GM18951 (cell line): ENCODE results near the gene OR51B6.
"Not testable (repeated sequence)": the region's sequence is repeated elsewhere in the genome, so short reads cannot be mapped to it uniquely, and the experiment has no call there.

Experiments
- POLR2A ChIP-seq: IDR thresholded peaks from 4 replicates; pipeline ENCODE4 v1.6.1; 2011; ENCODE audit warnings: mild to moderate bottlenecking; ENCODE audit not compliant: insufficient read length, insufficient read depth; ENCODE audit errors: extremely low read depth
- in situ Hi-C: fragments of 300-500 bp; cut with MboI; formaldehyde crosslinking; loops from one replicate; pipeline ENCODE4 v1.12.0; 2022; ENCODE audit warnings: low sequenced_read_pairs, mixed read lengths, inconsistent platforms; ENCODE audit not compliant: unreplicated experiment

OR51B6 gene

GRCh38 chr11:5345831-5346230 is 5.5 kb upstream of the OR51B6 start:
- in situ Hi-C loops: no loop called here
- TF ChIP-seq POLR2A: no peak

DNA sequence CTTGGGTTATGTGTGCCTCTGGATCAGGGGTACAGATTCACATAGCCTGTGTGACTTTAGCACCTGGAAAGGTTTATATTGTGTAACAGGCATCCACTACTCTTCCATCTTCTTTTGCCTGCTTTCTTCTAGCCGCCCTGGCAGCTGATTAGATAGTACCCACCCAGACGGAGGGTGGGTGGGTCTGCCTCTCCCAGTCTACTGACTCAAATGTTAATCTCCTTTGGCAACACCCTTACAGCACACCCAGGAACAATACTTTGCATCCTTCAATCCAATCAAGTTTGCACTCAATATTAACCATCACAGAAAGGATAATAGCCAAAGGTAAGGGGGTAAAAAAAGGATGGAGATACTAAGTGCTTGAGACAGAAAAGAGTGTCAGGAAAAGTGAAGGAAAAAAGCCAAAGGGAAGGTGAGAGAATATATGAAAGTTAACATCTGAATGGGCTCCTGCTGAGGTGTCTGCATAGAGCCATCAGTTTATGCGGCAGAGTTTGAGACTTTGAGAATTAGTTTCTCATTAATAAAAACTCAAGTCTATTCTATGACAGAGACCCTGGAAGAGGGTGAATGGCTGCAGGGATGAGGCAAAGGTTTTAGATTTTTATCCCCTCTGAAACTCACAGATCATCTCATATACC is 2.6 kb upstream of the OR51B6 start:
- in situ Hi-C loops: no loop called here

DNA sequence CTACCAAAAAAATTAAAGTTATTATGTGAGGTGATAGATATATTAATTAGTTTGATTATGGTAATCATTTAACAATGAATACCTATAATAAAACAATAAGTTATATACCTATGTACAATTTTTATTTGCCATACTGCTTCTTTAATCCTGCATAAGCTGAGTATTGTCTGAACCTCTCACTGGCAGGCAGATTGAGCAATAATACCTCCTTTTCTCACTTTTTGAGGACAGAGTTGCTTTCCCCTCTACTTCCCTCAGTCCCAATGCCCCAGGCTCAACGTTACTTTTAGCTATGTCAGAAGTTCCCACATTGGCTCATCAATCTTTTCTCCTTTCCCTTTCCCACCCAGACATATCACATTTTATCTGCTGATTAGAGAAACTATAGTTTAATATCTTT is 1.8 kb upstream of the OR51B6 start:
- in situ Hi-C loops: no loop called here
- TF ChIP-seq POLR2A: no peak

More for the DNA sequence above, 2.6 kb upstream of the OR51B6 start:
- no peak for TF ChIP-seq POLR2A

DNA sequence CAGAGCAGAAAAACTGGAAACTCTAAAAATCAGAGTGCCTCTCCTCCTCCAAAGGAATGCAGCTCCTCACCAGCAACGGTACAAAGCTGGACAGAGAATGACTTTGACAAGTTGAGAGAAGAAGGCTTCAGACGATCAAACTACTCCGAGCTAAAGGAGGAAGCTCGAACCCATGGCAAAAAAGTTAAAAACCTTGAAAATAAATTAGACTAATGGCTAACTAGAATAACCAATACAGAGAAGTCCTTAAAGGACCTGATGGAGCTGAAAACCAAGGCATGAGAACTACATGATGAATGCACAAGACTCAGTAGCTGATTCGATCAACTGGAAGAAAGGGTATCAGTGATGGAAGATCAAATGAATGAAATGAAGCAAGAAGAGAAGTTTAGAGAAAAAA is 4.7 kb downstream of the OR51B6 start:
- in situ Hi-C loops: not testable (repeated sequence)

DNA sequence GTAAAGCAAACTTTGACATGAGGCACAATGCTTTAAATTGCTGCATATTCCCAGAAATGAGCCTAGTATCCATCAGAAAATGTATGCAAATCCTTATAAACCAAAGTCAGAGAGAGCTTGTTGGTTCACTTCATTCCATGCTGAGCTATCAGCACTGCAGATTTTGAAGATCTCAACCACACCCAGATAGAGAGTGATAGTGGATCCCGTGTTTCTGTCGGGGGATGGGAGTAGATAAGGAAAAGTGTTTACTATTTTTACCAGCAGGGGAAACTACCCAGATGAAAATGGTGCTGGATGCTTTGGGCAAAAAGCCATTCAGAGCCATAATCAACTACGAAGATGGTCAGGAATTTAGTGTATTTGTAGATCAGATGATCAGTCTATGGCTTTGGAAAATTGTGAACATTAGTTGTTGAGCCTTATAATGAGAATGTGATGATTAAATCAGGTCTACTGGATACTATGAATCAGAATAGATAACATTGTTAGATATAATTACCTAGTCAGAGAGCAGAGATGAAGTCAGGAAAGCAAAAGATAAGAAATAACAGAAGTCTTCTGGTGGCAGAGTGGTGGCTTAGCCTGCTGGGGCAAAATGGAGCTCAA is 10.8 kb downstream of the OR51B6 start:
- in situ Hi-C loops: loop anchor here (10.0 kb wide), 1 partner anchor 157 kb away; the partner anchor contains the start of gene OR51V1
- no peak for TF ChIP-seq POLR2A

GRCh38 chr11:5363679-5364078 is 12.4 kb downstream of the OR51B6 start:
- in situ Hi-C loops: loop anchor here (10.0 kb wide), 1 partner anchor 159 kb away; the partner anchor contains the start of gene OR51V1

DNA sequence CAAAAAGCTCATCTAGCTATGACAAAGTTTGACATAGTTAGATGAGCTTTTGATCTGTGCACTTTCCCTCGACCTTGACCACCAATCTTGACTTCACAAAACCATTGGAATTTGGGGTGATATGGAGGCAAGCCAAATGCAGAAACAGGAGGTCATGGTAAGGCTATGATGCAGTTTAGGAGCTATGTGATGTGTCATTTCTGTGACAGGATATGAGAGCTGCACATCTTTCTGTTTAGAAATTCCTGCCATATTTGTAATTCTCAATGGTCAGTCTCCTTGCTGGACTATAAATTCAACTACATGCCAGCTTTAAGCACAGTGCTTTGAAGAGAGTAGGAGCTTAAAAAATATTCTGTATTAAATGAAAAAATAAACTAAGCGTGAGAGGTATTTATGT is 12.9 kb downstream of the OR51B6 start:
- in situ Hi-C loops: loop anchor here (10.0 kb wide), 1 partner anchor 159 kb away; the partner anchor contains the start of gene OR51V1

More at GRCh38 chr11:5363679-5364078, 12.4 kb downstream of the OR51B6 start:
- no peak for TF ChIP-seq POLR2A

GRCh38 chr11:5366365-5366764 is 15.1 kb downstream of the OR51B6 start:
- in situ Hi-C loops: loop anchor here (10.0 kb wide), 1 partner anchor 162 kb away; the partner anchor contains the start of gene OR51V1

More for the DNA sequence above, 12.9 kb downstream of the OR51B6 start:
- no peak for TF ChIP-seq POLR2A

GRCh38 chr11:5366856-5367255 is 15.5 kb downstream of the OR51B6 start:
- TF ChIP-seq POLR2A: no peak
- in situ Hi-C loops: loop anchor here (10.0 kb wide), 1 partner anchor 162 kb away; the partner anchor contains the start of gene OR51V1

DNA sequence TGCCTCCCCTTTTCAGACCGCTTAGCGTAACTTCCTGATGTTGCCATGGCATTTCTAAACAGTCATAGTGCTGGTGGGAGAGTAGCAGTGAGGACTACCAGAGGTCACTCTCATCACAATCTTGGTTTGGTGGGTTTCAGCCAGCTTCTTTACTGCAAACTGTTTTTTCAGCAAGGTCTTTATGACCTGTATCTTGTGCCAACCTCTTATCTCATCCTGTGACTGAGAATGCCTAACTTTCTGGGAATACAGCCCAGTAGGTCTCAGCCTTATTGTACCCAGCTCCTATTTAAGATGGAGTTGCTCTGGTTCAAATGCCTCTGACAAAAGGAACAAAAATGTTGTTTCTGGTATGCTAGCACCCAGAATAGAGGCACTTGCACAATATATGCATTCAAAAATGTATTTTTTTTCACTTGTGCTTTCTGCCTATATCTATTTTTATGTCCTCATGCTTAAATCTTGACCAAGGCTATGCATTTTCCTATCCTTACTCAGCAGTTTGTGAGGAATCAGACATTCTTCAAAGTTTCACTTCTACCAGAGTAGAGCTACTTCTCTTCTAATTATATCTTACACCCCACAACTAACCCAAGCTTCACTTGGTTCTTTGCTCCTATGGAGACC is 16.3 kb downstream of the OR51B6 start:
- no peak for TF ChIP-seq POLR2A
- in situ Hi-C loops: loop anchor here (10.0 kb wide), 1 partner anchor 163 kb away; the partner anchor contains the start of gene OR51V1

GRCh38 chr11:5368502-5369043 is 17.3 kb downstream of the OR51B6 start:
- in situ Hi-C loops: loop anchor here (10.0 kb wide), 1 partner anchor 164 kb away; the partner anchor contains the start of gene OR51V1
- no peak for TF ChIP-seq POLR2A

GRCh38 chr11:5369789-5370188 is 18.5 kb downstream of the OR51B6 start:
- in situ Hi-C loops: loop anchor here (10.0 kb wide), 1 partner anchor 165 kb away; the partner anchor contains the start of gene OR51V1
- TF ChIP-seq POLR2A: no peak

DNA sequence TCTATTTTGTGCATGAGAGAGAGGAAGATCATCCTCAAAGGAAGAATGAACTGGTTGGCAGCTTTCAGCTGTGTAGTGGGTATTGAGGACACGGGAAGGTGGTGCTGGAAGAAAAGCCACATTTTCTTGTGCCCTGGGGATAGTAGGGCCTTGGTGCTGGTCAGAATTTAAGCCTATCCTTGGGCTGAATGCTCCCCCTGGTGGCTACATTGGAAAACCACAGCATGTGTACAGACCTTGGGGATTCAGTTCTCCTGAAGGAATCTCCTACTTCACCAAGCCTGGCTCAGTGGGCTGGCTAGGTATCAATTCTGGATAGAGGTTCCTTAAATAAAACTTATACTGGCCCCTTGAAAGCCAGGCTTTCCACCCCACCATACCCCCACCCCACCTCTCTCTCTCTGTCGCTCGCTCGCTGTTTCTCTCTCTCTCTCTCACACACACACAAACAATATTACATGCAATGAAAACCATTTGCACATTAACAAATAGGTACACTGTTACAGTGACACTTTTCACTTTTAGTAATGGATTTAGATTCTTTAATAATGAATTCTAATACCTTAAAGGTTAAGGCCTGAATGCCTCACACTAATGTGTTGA is 29.5 kb downstream of the OR51B6 start:
- no peak for TF ChIP-seq POLR2A
- in situ Hi-C loops: loop anchor here (25.0 kb wide), 1 partner anchor 769 kb away; the partner anchor contains the start of gene TRIM68
